Astrocyte (in vitro differentiated cells and primary cell): ENCODE data around the gene PIK3C3.

Experiments
- EZH2 ChIP-seq: IDR thresholded peaks from 2 replicates; pipeline ENCODE4 v1.6.1; 2012; ENCODE audit warnings: mild to moderate bottlenecking, low read length, inconsistent platforms; ENCODE audit not compliant: insufficient read depth
- TF ChIP-seq, protein P1 (sequence below): IDR thresholded peaks from 2 replicates; pipeline ENCODE4 v1.5.1; 2011; ENCODE audit warnings: low read depth, mild to moderate bottlenecking, inconsistent platforms, low read length, moderate library complexity; ENCODE audit not compliant: insufficient read depth

DNA sequence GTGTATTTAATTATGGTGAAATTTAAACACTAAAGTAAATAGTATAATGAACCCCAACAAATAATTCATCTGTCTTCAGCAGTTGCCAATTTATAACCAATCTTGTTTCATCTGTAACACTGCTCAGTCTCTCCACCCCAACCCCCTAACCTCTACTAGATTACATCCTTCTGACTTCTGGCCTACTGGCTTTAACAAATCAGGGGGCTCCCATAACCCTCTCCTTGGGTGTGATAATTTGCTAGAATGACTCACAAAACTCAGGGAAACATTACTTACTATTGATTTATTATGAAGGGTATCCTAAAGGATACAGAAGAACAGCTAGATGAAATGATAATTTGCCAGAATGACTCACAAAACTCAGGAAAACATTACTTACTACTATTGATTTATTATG, 50.7 kb downstream of the PIK3C3 start:
- TF ChIP-seq, protein P1, sequence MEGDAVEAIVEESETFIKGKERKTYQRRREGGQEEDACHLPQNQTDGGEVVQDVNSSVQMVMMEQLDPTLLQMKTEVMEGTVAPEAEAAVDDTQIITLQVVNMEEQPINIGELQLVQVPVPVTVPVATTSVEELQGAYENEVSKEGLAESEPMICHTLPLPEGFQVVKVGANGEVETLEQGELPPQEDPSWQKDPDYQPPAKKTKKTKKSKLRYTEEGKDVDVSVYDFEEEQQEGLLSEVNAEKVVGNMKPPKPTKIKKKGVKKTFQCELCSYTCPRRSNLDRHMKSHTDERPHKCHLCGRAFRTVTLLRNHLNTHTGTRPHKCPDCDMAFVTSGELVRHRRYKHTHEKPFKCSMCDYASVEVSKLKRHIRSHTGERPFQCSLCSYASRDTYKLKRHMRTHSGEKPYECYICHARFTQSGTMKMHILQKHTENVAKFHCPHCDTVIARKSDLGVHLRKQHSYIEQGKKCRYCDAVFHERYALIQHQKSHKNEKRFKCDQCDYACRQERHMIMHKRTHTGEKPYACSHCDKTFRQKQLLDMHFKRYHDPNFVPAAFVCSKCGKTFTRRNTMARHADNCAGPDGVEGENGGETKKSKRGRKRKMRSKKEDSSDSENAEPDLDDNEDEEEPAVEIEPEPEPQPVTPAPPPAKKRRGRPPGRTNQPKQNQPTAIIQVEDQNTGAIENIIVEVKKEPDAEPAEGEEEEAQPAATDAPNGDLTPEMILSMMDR: no peak
- TF ChIP-seq EZH2: no peak
